Common myeloid progenitor, CD34-positive (primary cell): ENCODE data around the gene PIP4K2A.

ENCODE experiments used
- CTCF ChIA-PET: fragments of 350-600 bp; sonication (Branson Sonifier 250); formaldehyde crosslinking; loops from one replicate; lab custom pipeline; 2021; ENCODE audit warnings: antibody characterized with exemption; lab: Charles Lee
- POLR2A ChIA-PET: fragments of 350-600 bp; sonication (Branson Sonifier 250); formaldehyde crosslinking; loops from one replicate; lab custom pipeline; 2021; ENCODE audit warnings: antibody characterized with exemption; lab: Charles Lee
- DNase-seq, 3 donors: peaks; one replicate each; pipeline versions ENCODE4 v3.0.0 to v3.0.0-alpha.2; 2013
- H3K27ac ChIP-seq, 2 experiments: 1 replicate in 1 of 2; 2 replicates in 1 of 2; pipeline ENCODE4 v1.7.0; 2013; ENCODE audit warnings: inconsistent platforms in 2 of 2, low read length in 2 of 2, mild to moderate bottlenecking in 2 of 2, low read depth in 1 of 2, moderate library complexity in 1 of 2; ENCODE audit not compliant: severe bottlenecking in 2 of 2, insufficient read depth in 1 of 2, poor library complexity in 1 of 2
- H3K27me3 ChIP-seq, 5 experiments: replicated peaks in 2 of 5; 1 replicate in 3 of 5; 2 replicates in 2 of 5; pipeline versions ENCODE4 v1.6.1 to v1.7.0; 2013; ENCODE audit warnings: low read length in 4 of 5, mild to moderate bottlenecking in 2 of 5, moderate library complexity in 2 of 5, inconsistent platforms in 1 of 5; ENCODE audit not compliant: insufficient read depth in 5 of 5, control insufficient read depth in 4 of 5
- H3K36me3 ChIP-seq, 4 experiments: 1 replicate in 2 of 4; 2 replicates in 2 of 4; pipeline versions ENCODE4 v1.6.1 to v1.7.0; 2013; ENCODE audit warnings: low read length in 3 of 4, control low read depth in 1 of 4, mild to moderate bottlenecking in 1 of 4; ENCODE audit not compliant: control insufficient read depth in 4 of 4, insufficient read depth in 4 of 4
- H3K4me1 ChIP-seq, 4 experiments: 1 replicate in 3 of 4; 2 replicates in 1 of 4; pipeline versions ENCODE4 v1.6.1 to v1.7.1; 2013; ENCODE audit warnings: low read length in 3 of 4, mild to moderate bottlenecking in 3 of 4, control low read depth in 1 of 4, inconsistent platforms in 1 of 4, moderate library complexity in 1 of 4; ENCODE audit not compliant: control insufficient read depth in 4 of 4, insufficient read depth in 4 of 4; ENCODE audit errors: control extremely low read depth in 1 of 4
- H3K4me3 ChIP-seq, 7 experiments: 1 replicate in 4 of 7; 2 replicates in 3 of 7; pipeline versions ENCODE4 v1.5.1 to v1.7.0; 2013; ENCODE audit warnings: mild to moderate bottlenecking in 7 of 7, low read length in 6 of 7, moderate library complexity in 6 of 7, inconsistent platforms in 2 of 7, low read depth in 2 of 7, control low read depth in 1 of 7; ENCODE audit not compliant: insufficient read depth in 4 of 7, control insufficient read depth in 1 of 7; ENCODE audit errors: extremely low read depth in 1 of 7
- H3K9me3 ChIP-seq, 5 experiments: 1 replicate in 4 of 5; 2 replicates in 1 of 5; pipeline versions ENCODE4 v1.6.1 to v1.7.1; 2013; ENCODE audit warnings: low read length in 4 of 5, mild to moderate bottlenecking in 2 of 5, inconsistent platforms in 1 of 5, low read depth in 1 of 5, moderate library complexity in 1 of 5; ENCODE audit not compliant: control insufficient read depth in 4 of 5, insufficient read depth in 2 of 5; ENCODE audit errors: control extremely low read depth in 1 of 5
- WGBS: methylation state at CpG from one replicate; pipeline ENCODE4 v1.1.5; 2013; ENCODE audit not compliant: insufficient coverage; 5-methylcytosine and 5-hydroxymethylcytosine counted together

Gene PIP4K2A

GRCh38 chr10:22613011-22613410, 101.4 kb downstream of the PIP4K2A start:
- DNase-seq, result no peak
- no peak overlapping the region for H3K27ac ChIP-seq
- 90% methylated on average over 6 of the region's 6 CpGs for WGBS
- H3K36me3 ChIP-seq, result peaks cover 0 to 21% (median 13%) of the 10 kb centered on the region in 4 experiments
- POLR2A ChIA-PET, result no interaction called here
- CTCF ChIA-PET, result interaction anchor here (0.7 to 5.5 kb wide), 3 partner anchors 8 to 40 kb away, joined by 3 to 26 read pairs (median 8); no protein-coding TSS in a partner anchor
- H3K9me3 ChIP-seq, result no peaks in the 10 kb centered on the region
- H3K4me1 ChIP-seq, result peaks cover 13 to 72% (median 33%) of the 10 kb centered on the region in 4 experiments
- no peak overlapping the region for H3K4me3 ChIP-seq
- no peaks in the 10 kb centered on the region for H3K27me3 ChIP-seq

GRCh38 chr10:22612318-22612717, 102.1 kb downstream of the PIP4K2A start:
- H3K27ac ChIP-seq, result no peak overlapping the region
- H3K36me3 ChIP-seq, result peaks cover 0 to 28% (median 16%) of the 10 kb centered on the region in 4 experiments
- H3K27me3 ChIP-seq, result no peaks in the 10 kb centered on the region
- no peaks in the 10 kb centered on the region for H3K9me3 ChIP-seq
- H3K4me3 ChIP-seq, result no peak overlapping the region
- H3K4me1 ChIP-seq, result peaks cover 13 to 75% (median 32%) of the 10 kb centered on the region in 4 experiments
- no peak for DNase-seq
- ChIA-PET CTCF (interaction anchor here (0.7 to 5.5 kb wide), 3 partner anchors 12 to 40 kb away, joined by 3 to 26 read pairs (median 3); no protein-coding TSS in a partner anchor), POLR2A (interaction anchor here (1.4 kb wide), 1 partner anchor 69 kb away, joined by 3 read pairs; no protein-coding TSS in a partner anchor)
- WGBS, result 95% methylated on average over 9 of the region's 10 CpGs

- POLR2A ChIA-PET, result interaction anchor here (1.4 kb wide), 1 partner anchor 70 kb away, joined by 3 read pairs; no protein-coding TSS in a partner anchor
- H3K36me3 ChIP-seq, result peaks cover 0 to 31% (median 19%) of the 10 kb centered on the region in 4 experiments
- no peaks in the 10 kb centered on the region for H3K27me3 ChIP-seq
- H3K4me1 ChIP-seq, result peaks cover 17 to 76% (median 34%) of the 10 kb centered on the region in 4 experiments
- peak overlapping the region in 1 of 7 experiments; percentile 19 for H3K4me3 ChIP-seq
- 81% methylated on average over 7 of the region's 8 CpGs for WGBS
- H3K27ac ChIP-seq, result no peak overlapping the region
- peak in 2 of 3 donors; percentile 60 to 65 for DNase-seq
- CTCF ChIA-PET, result interaction anchor here (1.0 to 5.5 kb wide), 4 partner anchors 12 to 35 kb away, joined by 3 to 26 read pairs (median 3); no protein-coding TSS in a partner anchor
- H3K9me3 ChIP-seq, result no peaks in the 10 kb centered on the region
These were observed 102.8 kb downstream of the PIP4K2A start for GRCh38 chr10:22611425-22612115.

GRCh38 chr10:22610610-22611009, 103.8 kb downstream of the PIP4K2A start:
- no peaks in the 10 kb centered on the region for H3K9me3 ChIP-seq
- no peak overlapping the region for H3K27ac ChIP-seq
- no peak overlapping the region for H3K4me3 ChIP-seq
- H3K36me3 ChIP-seq, result peaks cover 0 to 31% (median 19%) of the 10 kb centered on the region in 4 experiments
- CTCF ChIA-PET, result interaction anchor here (1.0 to 5.5 kb wide), 4 partner anchors 13 to 38 kb away, joined by 3 to 26 read pairs (median 3); no protein-coding TSS in a partner anchor
- DNase-seq, result no peak
- POLR2A ChIA-PET, result no interaction called here
- H3K4me1 ChIP-seq, result peaks cover 21 to 78% (median 37%) of the 10 kb centered on the region in 4 experiments
- no peaks in the 10 kb centered on the region for H3K27me3 ChIP-seq
- 100% methylated on average over 3 of the region's 5 CpGs for WGBS

- peaks cover 26 to 78% (median 40%) of the 10 kb centered on the region in 4 experiments for H3K4me1 ChIP-seq
- H3K9me3 ChIP-seq, result no peaks in the 10 kb centered on the region
- WGBS, result 70% methylated on average over 3 of the region's 6 CpGs
- ChIA-PET CTCF (interaction anchor here (1.5 to 5.5 kb wide), 3 partner anchors 14 to 39 kb away, joined by 3 to 26 read pairs (median 4); no protein-coding TSS in a partner anchor), POLR2A (no interaction called here)
- H3K36me3 ChIP-seq, result peaks cover 0 to 31% (median 19%) of the 10 kb centered on the region in 4 experiments
- H3K27me3 ChIP-seq, result no peaks in the 10 kb centered on the region
- DNase-seq, result peak in 1 of 3 donors; percentile 32
- H3K4me3 ChIP-seq, result peak overlapping the region in 1 of 7 experiments; percentile 1
- H3K27ac ChIP-seq, result no peak overlapping the region
These were observed 104.5 kb downstream of the PIP4K2A start for GRCh38 chr10:22609719-22610465.

- H3K4me3 ChIP-seq, result no peak overlapping the region
- no peak for DNase-seq
- peaks cover 2 to 33% (median 19%) of the 10 kb centered on the region in 4 experiments for H3K36me3 ChIP-seq
- no peaks in the 10 kb centered on the region for H3K9me3 ChIP-seq
- no peak overlapping the region for H3K27ac ChIP-seq
- H3K27me3 ChIP-seq, result no peaks in the 10 kb centered on the region
- CTCF ChIA-PET, result interaction anchor here (0.7 to 5.5 kb wide), 3 partner anchors 15 to 23 kb away, joined by 3 to 26 read pairs (median 4); no protein-coding TSS in a partner anchor
- POLR2A ChIA-PET, result no interaction called here
- 100% methylated on average over 1 of the region's 2 CpGs for WGBS
- peaks cover 26 to 79% (median 40%) of the 10 kb centered on the region in 4 experiments for H3K4me1 ChIP-seq
These were observed 105.1 kb downstream of the PIP4K2A start for GRCh38 chr10:22609251-22609650.
